ENCODE results near the gene UPP1. TPM values are rescaled to one million over a fixed set of nuclear protein-coding genes. Genes with fewer than 3 reads are reported as not detected.

UPP1 gene
- total and polyA plus RNA-seq, 2 of the 4 experiments (the other 2 are of a cell fraction) = 3.9 to 14.5 TPM

- Histone ChIP-seq H3K4me3 (ENCODE audit: insufficient read depth, low read depth, low read length) (no peak overlapping the region), H3K36me3 (ENCODE audit: control insufficient read depth, insufficient read depth, low read length) (no peaks in the 10 kb centered on the region), H3K9ac (ENCODE audit: low read depth, low read length) (no peak overlapping the region), H3K4ac (ENCODE audit: low read depth, low read length) (no peak overlapping the region), H2AFZ (replicated peaks; ENCODE audit: low read length, poor library complexity) (no peak overlapping the region), H3K56ac (ENCODE audit: extremely low read depth, insufficient read depth, low read length) (no peak overlapping the region), H3K9me3 (ENCODE audit: control insufficient read depth, insufficient read depth, low read length) (no peaks in the 10 kb centered on the region), H4K5ac (ENCODE audit: low read depth, low read length) (no peak overlapping the region), H3K79me1 (ENCODE audit: low read depth in 1 of 2, low read length in 2 of 2) (no peaks in the 10 kb centered on the region), H4K91ac (ENCODE audit: insufficient read depth, low read depth, low read length) (no peak overlapping the region), H2AK9ac (replicated peaks; ENCODE audit: low read depth, low read length, poor library complexity) (no peak overlapping the region), H3K4me1 (ENCODE audit: control insufficient read depth, insufficient read depth, low read length) (peaks cover 3% of the 10 kb centered on the region; the same call in 1 of the 2 replicates), H2BK5ac (ENCODE audit: low read depth, low read length, poor library complexity, severe bottlenecking) (no peak overlapping the region), H2BK20ac (ENCODE audit: low read depth, low read length) (no peak overlapping the region), H3K9me1 (ENCODE audit: insufficient read depth, low read length) (no peaks in the 10 kb centered on the region; the same call in 1 of the 2 replicates), H3K27ac (ENCODE audit: insufficient read depth, low read length) (no peak overlapping the region), H2AK5ac (ENCODE audit: low read depth, low read length) (no peak overlapping the region), H3K23ac (ENCODE audit: low read depth, low read length) (no peak overlapping the region), H3K27me3 (ENCODE audit: control insufficient read depth, insufficient read depth, low read length) (no peaks in the 10 kb centered on the region; the same call in 1 of the 2 replicates), H4K8ac (ENCODE audit: low read depth in 2 of 2, low read length in 2 of 2) (no peak overlapping the region), H3K4me2 (ENCODE audit: low read depth, low read length) (no peak overlapping the region), H2BK120ac (ENCODE audit: low read depth, low read length) (no peak overlapping the region), H2BK15ac (ENCODE audit: low read depth, low read length) (no peak overlapping the region), H4K20me1 (ENCODE audit: insufficient read depth, low read length) (no peaks in the 10 kb centered on the region), H3K18ac (ENCODE audit: low read depth, low read length) (no peak overlapping the region), H3K14ac (replicated peaks; ENCODE audit: low read depth, low read length) (no peak overlapping the region)
- no peak for ATAC-seq (ENCODE audit: low read depth)
- intact Hi-C loops (cut with micrococcal nuclease) (no loop called here), in situ Hi-C loops (cut with MboI; ENCODE audit: low sequenced_read_pairs) (no loop called here), dilution Hi-C loops (cut with HindIII; ENCODE audit: low sequenced_read_pairs, unreplicated experiment) (no loop called here)
- ChIA-PET CTCF (no interaction called here), POLR2A (ENCODE audit: unreplicated experiment) (no interaction called here)
- TF ChIP-seq MAFK (IDR thresholded peaks at IDR 0.05; ENCODE audit: low read depth, low read length) = no peak
- TF ChIP-seq ELK1 (IDR thresholded peaks at IDR 0.05; ENCODE audit: borderline replicate concordance, low read depth, low read length) = no peak
- TF ChIP-seq CEBPB (IDR thresholded peaks at IDR 0.05; ENCODE audit: low read depth, low read length) = no peak
- BruUV-seq (replicated peaks) = no TSS peak
- DNase-seq = no peak
- no CpG with 5 or more reads among the region's 1 CpG for WGBS, 2 experiments (ENCODE audit: extremely low coverage in 2 of 2, insufficient read length in 1 of 2)
Measured at GRCh38 chr7:48141521-48141920, 52.5 kb downstream of the UPP1 start.

Data from IMR-90 (cell line).